Inferior parietal cortex (tissue), 1 donor: ENCODE results near the gene STUB1.
A peak's percentile ranks its signal among the peaks of the same experiment; 100 is the strongest.

Source experiments
- DNase-seq: peaks from one replicate; pipeline ENCODE4 v3.0.0-alpha.2; 2016; ENCODE audit errors: extremely low spot score

STUB1 gene

GRCh38 chr16:666572-666971, 13.6 kb upstream of the STUB1 start:
- DNase-seq: no peak

GRCh38 chr16:667113-667779, 13.0 kb upstream of the STUB1 start:
- no peak for DNase-seq

GRCh38 chr16:667780-668518, 12.3 kb upstream of the STUB1 start, which contains the start of gene RHOT2:
Gene RHOT2, plus strand, starts transcription at chr16:668132. Its CDS starts 68 bp downstream, at chr16:668200.
- peak; percentile 91 for DNase-seq

GRCh38 chr16:668519-669171, 11.6 kb upstream of the STUB1 start:
- DNase-seq: no peak

GRCh38 chr16:669666-670065, 10.5 kb upstream of the STUB1 start:
- no peak for DNase-seq

- DNase-seq: no peak
Measured at GRCh38 chr16:670485-671352, 9.5 kb upstream of the STUB1 start.

- no peak for DNase-seq
Measured at GRCh38 chr16:671353-672131, 8.7 kb upstream of the STUB1 start.

GRCh38 chr16:672371-672770, 7.8 kb upstream of the STUB1 start:
- no peak for DNase-seq

- no peak for DNase-seq
Measured at GRCh38 chr16:672851-673250, 7.4 kb upstream of the STUB1 start.

GRCh38 chr16:673399-673991, 6.7 kb upstream of the STUB1 start:
- DNase-seq: no peak

GRCh38 chr16:674214-674881, 5.9 kb upstream of the STUB1 start:
- DNase-seq: no peak

GRCh38 chr16:674968-675883, 5.0 kb upstream of the STUB1 start, which contains the start of gene RHBDL1:
Gene RHBDL1, plus strand, starts transcription at chr16:675671. Its CDS starts 120 bp downstream, at chr16:675791.
- peak; percentile 20 for DNase-seq

- DNase-seq: no peak
Measured at GRCh38 chr16:675884-676564, 4.2 kb upstream of the STUB1 start.

GRCh38 chr16:676565-676902, 3.7 kb upstream of the STUB1 start:
- no peak for DNase-seq

- no peak for DNase-seq
Measured at GRCh38 chr16:676913-677312, 3.3 kb upstream of the STUB1 start.

- no peak for DNase-seq
Measured at GRCh38 chr16:677316-678190, 2.7 kb upstream of the STUB1 start.

GRCh38 chr16:678209-678857, 1.9 kb upstream of the STUB1 start:
- DNase-seq: no peak
